ENCODE data around the gene CTNNA2.

The CTNNA2 gene

GRCh38 chr2:80531319-80531718 lies 1018.5 kb downstream of the CTNNA2 start:
- H3K27ac Mint-ChIP-seq: no peak overlapping the region
- H3K27me3 Mint-ChIP-seq: peaks cover 2% of the 10 kb centered on the region
- H3K4me1 Mint-ChIP-seq: no peaks in the 10 kb centered on the region
- no peaks in the 10 kb centered on the region for H3K36me3 Mint-ChIP-seq (ENCODE audit: low read depth)
- ATAC-seq: no peak
- peaks cover 12% of the 10 kb centered on the region for H3K9me3 Mint-ChIP-seq
- no peak for DNase-seq
- no peak overlapping the region for H3K4me3 Mint-ChIP-seq

- ATAC-seq (no peak), DNase-seq (no peak)
- no peaks in the 10 kb centered on the region for H3K4me1 Mint-ChIP-seq
- H3K9me3 Mint-ChIP-seq: peaks cover 5% of the 10 kb centered on the region
- no peak overlapping the region for H3K4me3 Mint-ChIP-seq
- no peaks in the 10 kb centered on the region for H3K27me3 Mint-ChIP-seq
- no peaks in the 10 kb centered on the region for H3K36me3 Mint-ChIP-seq (ENCODE audit: low read depth)
- no peak overlapping the region for H3K27ac Mint-ChIP-seq
These were observed 1032.8 kb downstream of the CTNNA2 start for GRCh38 chr2:80545420-80546210.

- Mint-ChIP-seq H3K36me3 (ENCODE audit: low read depth) (no peaks in the 10 kb centered on the region), H3K27me3 (no peaks in the 10 kb centered on the region), H3K9me3 (peaks cover 5% of the 10 kb centered on the region), H3K4me3 (no peak overlapping the region), H3K27ac (no peak overlapping the region), H3K4me1 (no peaks in the 10 kb centered on the region)
- ATAC-seq: no peak
- DNase-seq: no peak
These were observed 1033.9 kb downstream of the CTNNA2 start for GRCh38 chr2:80546766-80547165.

GRCh38 chr2:80547344-80547743 lies 1034.5 kb downstream of the CTNNA2 start:
- no peaks in the 10 kb centered on the region for H3K4me1 Mint-ChIP-seq
- H3K27me3 Mint-ChIP-seq: no peaks in the 10 kb centered on the region
- H3K36me3 Mint-ChIP-seq (ENCODE audit: low read depth): no peaks in the 10 kb centered on the region
- no peak overlapping the region for H3K4me3 Mint-ChIP-seq
- peaks cover 5% of the 10 kb centered on the region for H3K9me3 Mint-ChIP-seq
- DNase-seq: no peak
- ATAC-seq: no peak
- no peak overlapping the region for H3K27ac Mint-ChIP-seq

GRCh38 chr2:80548469-80548868 lies 1035.6 kb downstream of the CTNNA2 start:
- no peaks in the 10 kb centered on the region for H3K27me3 Mint-ChIP-seq
- H3K36me3 Mint-ChIP-seq (ENCODE audit: low read depth): no peaks in the 10 kb centered on the region
- DNase-seq: no peak
- H3K4me3 Mint-ChIP-seq: no peak overlapping the region
- peaks cover 5% of the 10 kb centered on the region for H3K9me3 Mint-ChIP-seq
- no peaks in the 10 kb centered on the region for H3K4me1 Mint-ChIP-seq
- no peak overlapping the region for H3K27ac Mint-ChIP-seq
- ATAC-seq: no peak

GRCh38 chr2:80549901-80550300 lies 1037.0 kb downstream of the CTNNA2 start:
- ATAC-seq (no peak), DNase-seq (no peak)
- H3K4me3 Mint-ChIP-seq: no peak overlapping the region

GRCh38 chr2:80560326-80560725 lies 1047.5 kb downstream of the CTNNA2 start:
- Mint-ChIP-seq H3K4me3 (no peak overlapping the region), H3K4me1 (no peaks in the 10 kb centered on the region), H3K36me3 (ENCODE audit: low read depth) (no peaks in the 10 kb centered on the region), H3K9me3 (no peaks in the 10 kb centered on the region), H3K27me3 (no peaks in the 10 kb centered on the region), H3K27ac (no peak overlapping the region)
- DNase-seq (no peak), ATAC-seq (no peak)

More at GRCh38 chr2:80549901-80550300, 1037.0 kb downstream of the CTNNA2 start:
- no peaks in the 10 kb centered on the region for H3K27me3 Mint-ChIP-seq
- H3K36me3 Mint-ChIP-seq (ENCODE audit: low read depth): no peaks in the 10 kb centered on the region
- no peaks in the 10 kb centered on the region for H3K4me1 Mint-ChIP-seq
- no peak overlapping the region for H3K27ac Mint-ChIP-seq
- peaks cover 5% of the 10 kb centered on the region for H3K9me3 Mint-ChIP-seq

GRCh38 chr2:80568011-80568410 lies 1055.2 kb downstream of the CTNNA2 start:
- no peaks in the 10 kb centered on the region for H3K27me3 Mint-ChIP-seq
- H3K4me3 Mint-ChIP-seq: no peak overlapping the region
- H3K9me3 Mint-ChIP-seq: peaks cover 3% of the 10 kb centered on the region
- no peak overlapping the region for H3K27ac Mint-ChIP-seq
- no peak for DNase-seq
- H3K36me3 Mint-ChIP-seq (ENCODE audit: low read depth): no peaks in the 10 kb centered on the region
- ATAC-seq: no peak
- H3K4me1 Mint-ChIP-seq: no peaks in the 10 kb centered on the region

GRCh38 chr2:80573167-80573566 lies 1060.3 kb downstream of the CTNNA2 start:
- peaks cover 3% of the 10 kb centered on the region for H3K9me3 Mint-ChIP-seq
- H3K4me1 Mint-ChIP-seq: no peaks in the 10 kb centered on the region
- ATAC-seq (no peak), DNase-seq (no peak)
- H3K27ac Mint-ChIP-seq: no peak overlapping the region
- H3K36me3 Mint-ChIP-seq (ENCODE audit: low read depth): no peaks in the 10 kb centered on the region
- no peak overlapping the region for H3K4me3 Mint-ChIP-seq
- H3K27me3 Mint-ChIP-seq: no peaks in the 10 kb centered on the region

- Mint-ChIP-seq H3K4me1 (no peaks in the 10 kb centered on the region), H3K9me3 (peaks cover 3% of the 10 kb centered on the region), H3K27me3 (no peaks in the 10 kb centered on the region), H3K36me3 (ENCODE audit: low read depth) (no peaks in the 10 kb centered on the region), H3K4me3 (no peak overlapping the region), H3K27ac (no peak overlapping the region)
- ATAC-seq: no peak
- DNase-seq: no peak
These were observed 1061.1 kb downstream of the CTNNA2 start for GRCh38 chr2:80573950-80574349.

- ATAC-seq: no peak
- Mint-ChIP-seq H3K27ac (no peak overlapping the region), H3K27me3 (no peaks in the 10 kb centered on the region), H3K9me3 (peaks cover 9% of the 10 kb centered on the region), H3K4me3 (no peak overlapping the region), H3K36me3 (ENCODE audit: low read depth) (no peaks in the 10 kb centered on the region), H3K4me1 (no peaks in the 10 kb centered on the region)
- no peak for DNase-seq
These were observed 1066.9 kb downstream of the CTNNA2 start for GRCh38 chr2:80579756-80580155.

GRCh38 chr2:80591233-80591632 lies 1078.4 kb downstream of the CTNNA2 start:
- H3K4me1 Mint-ChIP-seq: no peaks in the 10 kb centered on the region
- no peak overlapping the region for H3K4me3 Mint-ChIP-seq
- DNase-seq (no peak), ATAC-seq (no peak)
- H3K9me3 Mint-ChIP-seq: peaks cover 20% of the 10 kb centered on the region
- no peaks in the 10 kb centered on the region for H3K27me3 Mint-ChIP-seq
- no peak overlapping the region for H3K27ac Mint-ChIP-seq
- no peaks in the 10 kb centered on the region for H3K36me3 Mint-ChIP-seq (ENCODE audit: low read depth)

GRCh38 chr2:80592106-80592505 lies 1079.3 kb downstream of the CTNNA2 start:
- ATAC-seq: no peak
- no peaks in the 10 kb centered on the region for H3K4me1 Mint-ChIP-seq
- no peaks in the 10 kb centered on the region for H3K27me3 Mint-ChIP-seq
- no peak for DNase-seq
- peaks cover 26% of the 10 kb centered on the region for H3K9me3 Mint-ChIP-seq
- no peak overlapping the region for H3K27ac Mint-ChIP-seq
- no peak overlapping the region for H3K4me3 Mint-ChIP-seq
- no peaks in the 10 kb centered on the region for H3K36me3 Mint-ChIP-seq (ENCODE audit: low read depth)

- no peak overlapping the region for H3K27ac Mint-ChIP-seq
- no peaks in the 10 kb centered on the region for H3K4me1 Mint-ChIP-seq
- ATAC-seq: no peak
- DNase-seq: no peak
- peaks cover 24% of the 10 kb centered on the region for H3K9me3 Mint-ChIP-seq
- H3K36me3 Mint-ChIP-seq (ENCODE audit: low read depth): no peaks in the 10 kb centered on the region
- H3K4me3 Mint-ChIP-seq: no peak overlapping the region
- no peaks in the 10 kb centered on the region for H3K27me3 Mint-ChIP-seq
These were observed 1097.3 kb downstream of the CTNNA2 start for GRCh38 chr2:80610108-80610507.

- no peak overlapping the region for H3K4me3 Mint-ChIP-seq
- H3K36me3 Mint-ChIP-seq (ENCODE audit: low read depth): no peaks in the 10 kb centered on the region
- no peak overlapping the region for H3K27ac Mint-ChIP-seq
- H3K27me3 Mint-ChIP-seq: no peaks in the 10 kb centered on the region
- H3K9me3 Mint-ChIP-seq: peaks cover 8% of the 10 kb centered on the region
- DNase-seq: no peak
- no peak for ATAC-seq
- no peaks in the 10 kb centered on the region for H3K4me1 Mint-ChIP-seq
These were observed 1108.8 kb downstream of the CTNNA2 start for GRCh38 chr2:80621656-80622055.

- Mint-ChIP-seq H3K27ac (no peak overlapping the region), H3K27me3 (no peaks in the 10 kb centered on the region), H3K36me3 (ENCODE audit: low read depth) (no peaks in the 10 kb centered on the region), H3K9me3 (peaks cover 20% of the 10 kb centered on the region), H3K4me3 (no peak overlapping the region), H3K4me1 (no peaks in the 10 kb centered on the region)
- DNase-seq (no peak), ATAC-seq (no peak)
These were observed 1111.2 kb downstream of the CTNNA2 start for GRCh38 chr2:80624062-80624461.
